Activated CD4-positive, alpha-beta T cell treated with anti-CD3 and anti-CD28 coated beads for 24 hours (primary cell): ENCODE measurements around the gene VEPH1.

ENCODE experiments used
- DNase-seq, 2 donors: peaks; one replicate each; pipeline ENCODE4 v3.0.0-alpha.2; 2020; ENCODE audit warnings: low read depth in 2 of 2

VEPH1 gene

GRCh38 chr3:157261000-157261399 is 242.2 kb downstream of the VEPH1 start:
- DNase-seq = no peak

DNA sequence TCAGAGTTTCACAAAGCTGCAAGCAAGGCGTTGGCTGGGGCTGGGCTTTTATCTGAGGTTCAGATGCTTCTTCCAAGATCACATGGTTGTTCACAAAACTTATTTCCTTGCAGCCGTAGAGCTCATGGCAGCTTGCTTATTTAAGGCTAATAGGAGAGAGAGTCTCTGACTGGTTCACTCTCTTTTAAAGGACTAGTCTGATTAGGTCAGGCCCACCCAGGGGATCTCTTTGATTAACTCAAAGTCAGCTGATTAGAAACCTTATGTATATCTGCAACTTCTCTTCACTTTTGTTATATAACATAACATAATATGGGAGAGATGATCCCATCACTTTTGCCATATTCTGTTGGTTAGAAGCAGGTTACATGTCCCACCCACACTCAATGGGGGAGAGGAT is 243.4 kb downstream of the VEPH1 start:
- no peak for DNase-seq

DNA sequence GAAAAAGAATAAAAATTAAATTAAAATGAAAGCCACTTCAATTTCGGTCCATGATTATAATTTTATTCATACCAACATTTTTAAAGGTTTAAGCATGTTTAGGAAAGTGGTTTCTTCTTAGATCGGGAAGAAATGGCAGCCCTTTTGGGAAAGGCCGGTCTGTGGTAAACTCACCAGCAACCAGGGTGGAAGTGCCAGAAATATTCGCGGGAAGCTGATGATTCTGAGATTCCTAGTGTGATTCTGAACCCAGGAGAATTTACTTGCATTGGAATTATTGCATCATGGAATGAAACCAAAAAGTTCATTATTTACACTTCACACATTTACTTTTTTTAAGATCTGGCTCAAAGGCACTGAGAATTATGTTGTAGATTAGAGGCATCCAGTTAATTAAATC is 246.1 kb downstream of the VEPH1 start:
- no peak for DNase-seq

DNA sequence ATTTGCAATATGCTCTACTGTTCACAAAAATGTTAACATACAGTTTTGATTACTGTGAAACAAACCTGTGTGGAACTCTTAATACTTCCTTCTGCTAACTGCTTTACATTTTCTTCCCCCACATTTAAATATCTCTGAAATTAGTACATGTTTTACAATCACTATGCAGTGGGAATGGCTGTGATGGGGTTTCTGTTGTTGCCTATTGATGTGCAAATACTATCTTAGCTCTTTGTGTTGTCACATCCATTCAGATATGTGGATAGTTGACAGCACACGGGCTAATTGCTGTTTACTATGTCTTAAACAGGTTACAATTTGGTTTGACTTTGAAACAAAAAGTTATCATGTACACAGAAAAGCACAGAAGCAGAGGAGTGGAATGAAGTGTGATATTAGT is 247.4 kb downstream of the VEPH1 start:
- DNase-seq = no peak

- DNase-seq = no peak
Observed at GRCh38 chr3:157251685-157252084, 251.5 kb downstream of the VEPH1 start.

GRCh38 chr3:157249606-157250005 is 253.6 kb downstream of the VEPH1 start:
- DNase-seq = no peak

- no peak for DNase-seq
Observed at GRCh38 chr3:157248590-157249422, 254.4 kb downstream of the VEPH1 start.

DNA sequence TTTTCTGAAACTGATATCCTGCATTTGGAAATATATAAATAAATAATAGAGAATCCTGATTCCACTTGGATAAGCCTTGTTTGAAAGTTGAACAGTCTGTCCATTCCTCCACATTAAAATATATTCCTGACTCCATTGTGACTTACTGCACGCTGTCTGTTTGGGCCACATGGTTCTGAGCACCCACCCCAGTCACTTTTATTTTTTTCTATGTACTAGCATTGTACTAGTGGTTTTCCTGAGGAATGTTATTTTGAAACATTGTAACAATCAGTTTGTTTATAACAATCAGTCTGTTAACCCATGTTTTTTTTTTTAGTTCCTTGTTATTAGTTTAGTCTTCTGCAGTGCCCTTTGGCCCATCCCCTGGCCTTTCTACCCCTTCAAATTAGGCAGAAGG is 255.8 kb downstream of the VEPH1 start:
- DNase-seq = no peak

GRCh38 chr3:157242836-157243235 is 260.4 kb downstream of the VEPH1 start:
- DNase-seq = no peak

- DNase-seq = no peak
Observed at GRCh38 chr3:157241599-157241998, 261.6 kb downstream of the VEPH1 start.

- DNase-seq = no peak
Observed at GRCh38 chr3:157240408-157240807, 262.8 kb downstream of the VEPH1 start.

DNA sequence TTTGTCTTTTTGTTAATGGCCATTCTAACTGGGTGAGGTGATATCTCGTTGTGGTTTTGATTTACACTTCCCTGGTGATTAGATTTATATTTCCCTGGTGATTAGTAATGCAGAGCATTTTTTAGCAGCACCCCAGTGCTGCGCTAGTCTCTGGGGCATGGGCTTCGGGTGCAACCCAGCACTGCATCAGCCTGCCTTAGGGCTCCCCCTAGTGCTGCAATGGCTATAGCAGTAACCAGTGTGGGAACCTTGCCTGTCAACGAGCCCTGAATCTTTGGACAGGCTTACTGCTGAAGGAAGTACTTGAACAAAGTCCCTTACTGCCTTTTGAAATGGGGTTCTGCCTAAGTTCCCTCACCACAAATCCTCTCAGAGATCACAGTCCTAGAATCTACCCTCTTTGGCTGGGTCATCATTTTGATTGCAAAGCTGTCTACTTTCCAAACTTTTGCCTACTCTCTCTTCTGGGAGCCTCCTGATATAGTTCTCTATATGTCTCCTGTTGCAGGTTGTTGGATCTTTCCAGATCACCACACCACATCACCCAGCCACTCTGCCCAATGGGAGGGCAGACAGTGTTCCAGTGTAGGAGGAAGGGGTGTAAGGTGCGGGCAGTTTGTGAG is 264.0 kb downstream of the VEPH1 start:
- peak; percentile 65 to 68 for DNase-seq

GRCh38 chr3:157238457-157238856 is 264.8 kb downstream of the VEPH1 start:
- DNase-seq = no peak

DNA sequence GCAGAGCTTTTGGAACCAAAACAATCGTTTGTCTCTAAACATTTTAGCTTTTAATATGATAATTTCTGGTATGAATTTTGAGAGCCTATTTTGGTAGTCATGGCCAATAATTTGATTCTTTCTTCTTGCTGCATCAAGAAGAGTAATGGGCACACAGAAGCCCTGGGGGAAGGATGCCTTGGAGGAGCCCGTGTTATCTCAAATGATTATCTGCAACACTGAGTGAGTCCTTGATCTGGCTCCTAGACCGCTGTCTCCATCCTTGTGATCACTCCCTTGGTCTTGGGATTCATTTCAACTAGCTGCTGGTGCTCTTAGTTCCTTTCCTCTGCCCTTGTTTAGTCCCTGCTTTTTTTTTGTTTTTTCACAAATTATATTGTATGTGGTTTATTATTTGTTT is 265.3 kb downstream of the VEPH1 start:
- DNase-seq = no peak

- DNase-seq = no peak
Observed at GRCh38 chr3:157235291-157235690, 267.9 kb downstream of the VEPH1 start.

DNA sequence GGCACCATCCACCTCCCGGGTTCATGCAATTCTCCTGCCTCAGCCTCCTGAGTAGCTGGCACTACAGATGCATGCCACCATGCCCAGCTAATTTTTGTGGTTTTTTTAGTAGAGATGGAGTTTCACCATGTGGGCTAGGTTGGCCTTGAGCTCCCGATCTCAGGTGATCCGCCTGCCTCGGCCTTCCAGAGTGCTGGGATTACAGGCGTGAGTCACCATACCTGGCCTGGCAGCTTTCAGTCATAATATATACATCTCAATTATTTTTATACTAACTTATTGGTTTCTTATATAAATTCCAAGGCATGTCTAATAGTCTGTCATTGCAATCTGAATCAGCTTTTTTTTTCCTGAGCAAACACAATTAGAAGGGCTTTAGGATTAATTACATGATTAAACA is 269.3 kb downstream of the VEPH1 start:
- DNase-seq = no peak

GRCh38 chr3:157232141-157232540 is 271.1 kb downstream of the VEPH1 start:
- DNase-seq = no peak

- DNase-seq = no peak
Observed at GRCh38 chr3:157231071-157231470, 272.1 kb downstream of the VEPH1 start.

DNA sequence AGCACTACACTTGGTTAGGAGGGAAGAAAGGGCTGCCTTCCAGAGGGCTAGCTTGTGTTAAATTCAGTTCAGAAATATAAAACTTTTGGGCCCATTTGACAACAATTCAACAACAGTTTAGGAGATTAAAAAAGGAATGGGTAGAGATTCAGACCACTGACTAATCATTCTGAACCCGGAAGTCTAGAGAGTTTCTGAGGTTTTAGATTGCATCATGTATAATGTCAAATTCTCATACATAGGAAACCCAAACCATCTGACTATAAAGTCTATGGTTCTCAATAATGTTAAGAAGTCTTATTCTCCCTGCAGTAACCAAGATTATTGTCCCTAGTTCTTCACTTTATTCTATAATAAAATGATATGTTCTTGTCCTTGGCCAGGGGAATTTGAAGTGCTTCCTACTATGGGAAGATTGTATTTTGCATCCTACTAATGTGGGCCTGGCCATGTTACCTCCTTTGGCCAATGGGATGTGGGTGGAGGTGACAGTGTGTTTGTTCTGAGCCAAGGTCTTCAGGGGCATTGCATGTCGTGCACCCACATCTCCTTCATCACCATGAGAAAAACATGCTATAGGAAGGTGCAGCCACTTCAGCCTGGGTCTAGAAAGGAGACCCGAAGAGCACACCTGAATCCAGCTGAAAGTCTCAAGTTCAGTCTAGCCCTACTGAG is 276.9 kb downstream of the VEPH1 start:
- DNase-seq = no peak

DNA sequence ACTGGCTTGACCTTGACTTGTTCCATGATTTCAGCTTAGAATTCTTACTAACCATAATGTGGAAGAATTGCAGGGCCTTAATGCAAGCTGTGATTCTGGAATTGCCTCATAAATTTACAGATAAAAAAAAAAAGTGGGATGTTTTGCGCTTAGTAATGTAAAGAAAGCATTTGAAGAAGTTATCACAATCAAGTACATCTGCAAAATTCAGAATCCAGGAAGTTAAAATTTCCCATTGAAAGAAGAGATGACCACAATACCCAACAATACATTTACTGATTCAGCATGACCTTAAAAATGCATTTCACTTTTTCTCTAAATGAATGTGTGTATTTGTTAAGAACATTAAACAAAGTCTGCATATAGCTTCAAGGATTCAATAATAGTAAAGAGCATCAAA is 278.2 kb downstream of the VEPH1 start:
- DNase-seq = no peak

GRCh38 chr3:157220883-157221282 is 282.3 kb downstream of the VEPH1 start:
- no peak for DNase-seq

DNA sequence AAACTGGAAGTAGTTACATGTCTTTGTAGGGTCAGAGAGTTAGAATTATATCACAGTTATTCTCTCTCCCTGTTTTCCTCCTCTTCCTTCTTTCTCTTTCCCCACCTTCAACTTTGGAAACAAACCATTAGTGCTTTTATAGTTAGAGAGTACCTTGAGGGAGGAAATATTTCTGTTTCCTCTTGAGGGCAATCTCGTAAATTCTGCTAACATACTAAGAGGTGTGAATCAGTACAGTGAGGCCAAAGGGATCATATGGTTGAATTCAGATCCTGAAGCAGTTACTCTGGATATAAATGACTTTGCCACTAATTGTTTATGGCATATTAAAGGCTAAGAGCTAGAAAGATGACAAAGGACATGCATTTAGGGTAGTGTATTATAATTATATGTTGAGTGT is 283.0 kb downstream of the VEPH1 start:
- DNase-seq = no peak

DNA sequence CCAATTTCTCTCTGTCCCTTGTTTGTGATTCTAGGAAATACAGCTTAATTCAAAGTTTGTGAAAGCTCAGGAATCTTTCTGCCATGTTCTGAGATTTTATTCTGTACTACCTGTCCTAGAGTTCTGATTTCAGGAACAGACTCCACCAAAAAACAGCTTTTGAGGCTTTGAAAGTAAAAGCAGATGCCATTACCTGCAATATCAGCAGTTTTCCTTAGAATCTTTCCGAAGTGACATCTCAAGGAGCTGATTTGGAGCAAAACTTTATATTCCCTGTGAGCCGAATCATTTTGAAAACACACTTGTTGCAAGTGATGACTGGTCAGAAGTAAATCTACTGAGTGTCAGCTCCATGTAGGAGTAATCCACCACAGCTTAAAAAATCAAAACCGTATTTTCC is 284.0 kb downstream of the VEPH1 start:
- no peak for DNase-seq
